Nephron (organoid): ENCODE data around the gene PURA.
A peak's percentile ranks its signal among the peaks of the same experiment; 100 is the strongest.

Source experiments
- H3K27ac Mint-ChIP-seq, 3 experiments: 2 replicates each; pipeline ENCODE4 v1.8.0; 2020; ENCODE audit warnings: mixed read lengths in 3 of 3, mild to moderate bottlenecking in 2 of 3, moderate library complexity in 1 of 3
- H3K27me3 Mint-ChIP-seq: 2 replicates; pipeline ENCODE4 v1.8.0; 2021; ENCODE audit warnings: low read depth, mild to moderate bottlenecking, moderate library complexity, mixed read lengths
- H3K36me3 Mint-ChIP-seq: 2 replicates; pipeline ENCODE4 v1.8.0; 2020; ENCODE audit warnings: low read depth, mixed read lengths
- H3K4me1 Mint-ChIP-seq: 2 replicates; pipeline ENCODE4 v1.8.0; 2020; ENCODE audit warnings: mixed read lengths
- H3K4me3 Mint-ChIP-seq, 3 experiments: 2 replicates each; pipeline ENCODE4 v1.8.0; 2020; ENCODE audit warnings: mild to moderate bottlenecking in 3 of 3, mixed read lengths in 3 of 3, moderate library complexity in 2 of 3
- H3K9me3 Mint-ChIP-seq: 2 replicates; pipeline ENCODE4 v1.8.0; 2020; ENCODE audit warnings: mixed read lengths
- CTCF ChIP-seq, 3 experiments: fragments of 200-600 bp; sonication (generic); IDR thresholded peaks; one replicate each; pipeline ENCODE4 v1.5.0; 2021; ENCODE audit warnings: antibody characterized with exemption in 3 of 3; ENCODE audit not compliant: unreplicated experiment in 3 of 3

PURA gene

DNA sequence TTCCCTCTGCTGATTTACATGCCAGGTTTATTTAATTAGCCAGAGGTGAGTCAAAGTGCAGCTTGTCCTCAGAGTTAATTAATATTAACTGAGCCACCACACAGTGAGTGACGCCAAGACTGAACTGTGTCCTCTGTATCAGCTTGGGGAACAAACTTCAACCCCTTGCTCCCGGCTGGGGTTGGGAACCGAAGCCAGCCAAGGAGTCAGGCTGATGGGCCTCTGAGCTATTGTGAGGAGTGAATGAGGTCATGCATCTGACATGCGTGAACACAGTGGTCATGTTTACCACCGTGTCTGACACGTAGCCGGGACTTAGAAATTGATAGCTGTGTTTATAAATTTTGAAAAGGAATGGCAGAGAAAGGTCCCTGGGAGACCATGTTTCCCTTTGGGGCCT, 28.9 kb downstream of the PURA start:
- Mint-ChIP-seq H3K27me3 (peaks cover 79% of the 10 kb centered on the region), H3K4me1 (no peaks in the 10 kb centered on the region), H3K36me3 (no peaks in the 10 kb centered on the region), H3K9me3 (no peaks in the 10 kb centered on the region), H3K4me3 (no peak overlapping the region), H3K27ac (no peak overlapping the region)
- no peak for TF ChIP-seq CTCF (IDR thresholded peaks at IDR 0.05; ENCODE audit: unreplicated experiment in 3 of 3)

GRCh38 chr5:140143521-140144258, 29.8 kb downstream of the PURA start:
- no peak overlapping the region for H3K4me3 Mint-ChIP-seq
- no peaks in the 10 kb centered on the region for H3K36me3 Mint-ChIP-seq

DNA sequence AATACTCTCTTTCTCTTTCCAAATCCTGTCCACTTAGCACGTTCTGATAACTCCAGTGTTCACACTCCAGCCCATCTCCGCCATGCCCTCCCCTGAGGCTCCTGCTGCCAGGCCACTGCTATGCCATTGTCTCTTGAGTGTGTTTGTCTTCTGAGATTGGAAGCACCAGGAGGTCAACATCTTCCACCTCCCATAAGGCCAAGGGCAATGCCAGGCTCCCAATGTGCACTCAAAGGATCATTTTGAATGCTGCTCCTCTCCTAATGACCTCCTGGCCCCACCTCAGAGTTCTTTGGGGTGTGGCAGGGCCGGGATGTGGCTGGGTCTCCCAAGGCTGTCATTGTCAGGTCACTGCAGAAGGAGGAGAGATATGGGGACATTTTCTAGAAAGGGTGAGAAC, 31.3 kb downstream of the PURA start:
- Mint-ChIP-seq H3K4me1 (no peaks in the 10 kb centered on the region), H3K36me3 (no peaks in the 10 kb centered on the region), H3K4me3 (peak overlapping the region; percentile 10 to 52 (median 50)), H3K27ac (no peak overlapping the region), H3K9me3 (no peaks in the 10 kb centered on the region), H3K27me3 (peaks cover 90% of the 10 kb centered on the region)
- TF ChIP-seq CTCF (IDR thresholded peaks at IDR 0.05; ENCODE audit: unreplicated experiment in 3 of 3), result no peak

More at GRCh38 chr5:140143521-140144258, 29.8 kb downstream of the PURA start:
- H3K27ac Mint-ChIP-seq, result no peak overlapping the region
- TF ChIP-seq CTCF (IDR thresholded peaks at IDR 0.05; ENCODE audit: unreplicated experiment in 3 of 3), result no peak
- no peaks in the 10 kb centered on the region for H3K4me1 Mint-ChIP-seq
- H3K9me3 Mint-ChIP-seq, result no peaks in the 10 kb centered on the region
- peaks cover 83% of the 10 kb centered on the region for H3K27me3 Mint-ChIP-seq

GRCh38 chr5:140145818-140146522, 32.1 kb downstream of the PURA start:
- Mint-ChIP-seq H3K27ac (no peak overlapping the region), H3K9me3 (no peaks in the 10 kb centered on the region)
- TF ChIP-seq CTCF (IDR thresholded peaks at IDR 0.05; ENCODE audit: unreplicated experiment in 3 of 3), result peak; percentile 74 to 82 (median 78)

DNA sequence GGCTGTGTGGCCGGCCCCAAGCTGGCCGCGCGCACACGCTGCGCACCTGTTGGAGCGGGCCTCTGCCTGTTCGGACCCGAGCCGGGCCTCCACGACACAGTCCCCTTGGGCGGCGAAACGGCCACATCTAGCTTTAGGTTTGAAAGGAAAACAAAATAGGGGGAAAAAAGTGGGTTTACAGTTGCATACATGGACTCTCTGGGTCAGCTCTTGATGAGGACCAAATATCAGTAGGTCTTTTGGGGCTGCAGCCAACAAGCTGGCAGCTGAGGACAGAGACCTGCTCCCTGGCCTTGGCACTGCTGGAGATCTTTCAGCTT, 32.6 kb downstream of the PURA start:
- Mint-ChIP-seq H3K9me3 (no peaks in the 10 kb centered on the region), H3K27me3 (peaks cover 86% of the 10 kb centered on the region), H3K36me3 (no peaks in the 10 kb centered on the region), H3K27ac (no peak overlapping the region), H3K4me1 (no peaks in the 10 kb centered on the region), H3K4me3 (peak overlapping the region; percentile 38 to 52 (median 41))
- no peak for TF ChIP-seq CTCF (IDR thresholded peaks at IDR 0.05; ENCODE audit: unreplicated experiment in 3 of 3)

More at GRCh38 chr5:140145818-140146522, 32.1 kb downstream of the PURA start:
- Mint-ChIP-seq H3K27me3 (peaks cover 88% of the 10 kb centered on the region), H3K36me3 (no peaks in the 10 kb centered on the region), H3K4me3 (peak overlapping the region in 2 of 3 experiments; percentile 50 to 70), H3K4me1 (no peaks in the 10 kb centered on the region)
